Activated CD4-positive, alpha-beta T cell treated with anti-CD3 and anti-CD28 coated beads for 36 hours (primary cell): ENCODE data around the gene THRSP. TPM values are rescaled to one million over a fixed set of nuclear protein-coding genes. Genes with fewer than 3 reads are reported as not detected.
"Not testable (repeated sequence)": the region's sequence is repeated elsewhere in the genome, so short reads cannot be mapped to it uniquely, and the experiment has no call there.

Experiments used
- ATAC-seq: fragments of 200-7000 bp; cut with Tn5 transposase; one replicate; pipeline ENCODE4 v1.10.0; 2021; ENCODE audit warnings: mild to moderate bottlenecking, moderate library complexity
- CTCF ChIA-PET: fragments of 350-600 bp; sonication (Branson Sonifier 250); formaldehyde crosslinking; loops from one replicate; lab custom pipeline; 2021; ENCODE audit warnings: antibody characterized with exemption; lab: Charles Lee
- POLR2A ChIA-PET: fragments of 350-600 bp; sonication (Branson Sonifier 250); formaldehyde crosslinking; loops from one replicate; lab custom pipeline; 2021; ENCODE audit warnings: antibody characterized with exemption, inconsistent platforms; lab: Charles Lee
- DNase-seq: peaks from one replicate; pipeline ENCODE4 v3.0.0-alpha.2; 2020
- H3K27ac Mint-ChIP-seq: one replicate; pipeline ENCODE4 v1.8.0; 2021; ENCODE audit warnings: mixed read lengths
- H3K27me3 Mint-ChIP-seq: one replicate; pipeline ENCODE4 v1.8.0; 2021; ENCODE audit warnings: mixed read lengths
- H3K36me3 Mint-ChIP-seq: one replicate; pipeline ENCODE4 v1.8.0; 2021; ENCODE audit warnings: low read depth, mixed read lengths
- H3K4me1 Mint-ChIP-seq: one replicate; pipeline ENCODE4 v1.8.0; 2021; ENCODE audit warnings: mixed read lengths
- H3K4me3 Mint-ChIP-seq: one replicate; pipeline ENCODE4 v1.8.0; 2021; ENCODE audit warnings: mild to moderate bottlenecking, moderate library complexity, mixed read lengths
- H3K9me3 Mint-ChIP-seq: one replicate; pipeline ENCODE4 v1.8.0; 2021; ENCODE audit warnings: low read depth, mixed read lengths
- intact Hi-C, 2 experiments: fragments of 100-400 bp; cut with DNase I in 1 of 2; cut with micrococcal nuclease in 1 of 2; formaldehyde crosslinking; loops; one replicate each; pipeline versions ENCODE4 v1.14.2 to v1.15.1; 2022 to 2024; cut with DNase I, micrococcal nuclease
- total RNA-seq, 2 experiments: library from RNA; stranded (reverse); gene quantifications; one replicate each; pipeline ENCODE4 v1.2.3, GENCODE V29; 2021

The THRSP gene
- total RNA-seq, 2 experiments from 2014 or later, result not detected

GRCh38 chr11:78050964-78051831 lies 12.5 kb upstream of the THRSP start:
- Mint-ChIP-seq H3K4me1 (peaks cover 2% of the 10 kb centered on the region), H3K36me3 (no peaks in the 10 kb centered on the region), H3K27ac (peak overlapping the region; percentile 33), H3K9me3 (no peaks in the 10 kb centered on the region), H3K27me3 (no peaks in the 10 kb centered on the region), H3K4me3 (no peak overlapping the region)
- DNase-seq, result no peak
- intact Hi-C loops, result no loop called here
- ChIA-PET CTCF (interaction anchor here (0.6 to 0.7 kb wide), 2 partner anchors 9 to 37 kb away, joined by 3 read pairs; no protein-coding TSS in a partner anchor), POLR2A (no interaction called here)
- ATAC-seq, result no peak

GRCh38 chr11:78054971-78055370 lies 8.7 kb upstream of the THRSP start:
- Mint-ChIP-seq H3K27me3 (no peaks in the 10 kb centered on the region), H3K4me3 (no peak overlapping the region), H3K9me3 (no peaks in the 10 kb centered on the region), H3K36me3 (no peaks in the 10 kb centered on the region), H3K27ac (no peak overlapping the region), H3K4me1 (no peaks in the 10 kb centered on the region)
- DNase-seq (no peak), ATAC-seq (no peak)
- ChIA-PET CTCF (interaction anchor here (0.7 to 1.3 kb wide), 2 partner anchors 10 to 314 kb away, joined by 4 to 6 read pairs; no protein-coding TSS in a partner anchor), POLR2A (no interaction called here)
- intact Hi-C loops, result no loop called here

GRCh38 chr11:78056093-78056492 lies 7.6 kb upstream of the THRSP start:
- ChIA-PET POLR2A (no interaction called here), CTCF (no interaction called here)
- Mint-ChIP-seq H3K27ac (no peak overlapping the region), H3K4me3 (no peak overlapping the region), H3K4me1 (no peaks in the 10 kb centered on the region), H3K36me3 (no peaks in the 10 kb centered on the region), H3K9me3 (no peaks in the 10 kb centered on the region), H3K27me3 (no peaks in the 10 kb centered on the region)
- DNase-seq, result no peak
- no peak for ATAC-seq
- intact Hi-C loops, result no loop called here

GRCh38 chr11:78057462-78058055 lies 6.1 kb upstream of the THRSP start:
- no peak for ATAC-seq
- intact Hi-C loops, result no loop called here

GRCh38 chr11:78059749-78060328 lies 3.8 kb upstream of the THRSP start:
- intact Hi-C loops, POLR2A ChIA-PET, H3K4me1 Mint-ChIP-seq, DNase-seq, ATAC-seq, H3K4me3 Mint-ChIP-seq, H3K36me3 Mint-ChIP-seq, H3K27me3 Mint-ChIP-seq, H3K27ac Mint-ChIP-seq, H3K9me3 Mint-ChIP-seq: not testable (repeated sequence)
- CTCF ChIA-PET, result interaction anchor here (0.8 kb wide), 1 partner anchor 8 kb away, joined by 3 read pairs; no protein-coding TSS in a partner anchor

More at GRCh38 chr11:78057462-78058055, 6.1 kb upstream of the THRSP start:
- ChIA-PET CTCF (interaction anchor here (0.7 kb wide), 2 partner anchors 171 to 316 kb away, joined by 3 read pairs; no protein-coding TSS in a partner anchor), POLR2A (no interaction called here)
- Mint-ChIP-seq H3K9me3 (no peaks in the 10 kb centered on the region), H3K27me3 (no peaks in the 10 kb centered on the region), H3K36me3 (no peaks in the 10 kb centered on the region), H3K27ac (no peak overlapping the region), H3K4me3 (no peak overlapping the region), H3K4me1 (no peaks in the 10 kb centered on the region)
- DNase-seq, result no peak

GRCh38 chr11:78060533-78060932 lies 3.1 kb upstream of the THRSP start:
- no peaks in the 10 kb centered on the region for H3K4me1 Mint-ChIP-seq
- CTCF ChIA-PET, result interaction anchor here (0.8 kb wide), 1 partner anchor 9 kb away, joined by 3 read pairs; no protein-coding TSS in a partner anchor

GRCh38 chr11:78061088-78061920 lies 2.4 kb upstream of the THRSP start:
- ChIA-PET CTCF (interaction anchor here (0.6 to 0.8 kb wide), 2 partner anchors 10 to 57 kb away, joined by 3 read pairs; no protein-coding TSS in a partner anchor), POLR2A (no interaction called here)
- H3K4me1 Mint-ChIP-seq, result no peaks in the 10 kb centered on the region
- H3K27ac Mint-ChIP-seq, result no peak overlapping the region
- no peaks in the 10 kb centered on the region for H3K27me3 Mint-ChIP-seq
- no peak overlapping the region for H3K4me3 Mint-ChIP-seq
- intact Hi-C loops, result no loop called here
- H3K9me3 Mint-ChIP-seq, result no peaks in the 10 kb centered on the region
- DNase-seq (no peak), ATAC-seq (no peak)
- peaks cover 12% of the 10 kb centered on the region for H3K36me3 Mint-ChIP-seq

More at GRCh38 chr11:78060533-78060932, 3.1 kb upstream of the THRSP start:
- POLR2A ChIA-PET, result interaction anchor here (0.6 kb wide), 1 partner anchor 12 kb away, joined by 4 read pairs; no protein-coding TSS in a partner anchor
- H3K36me3 Mint-ChIP-seq, result peaks cover 9% of the 10 kb centered on the region
- DNase-seq (no peak), ATAC-seq (no peak)
- H3K27ac Mint-ChIP-seq, result no peak overlapping the region
- intact Hi-C loops, result no loop called here
- H3K9me3 Mint-ChIP-seq, result no peaks in the 10 kb centered on the region
- H3K4me3 Mint-ChIP-seq, result no peak overlapping the region
- no peaks in the 10 kb centered on the region for H3K27me3 Mint-ChIP-seq

- no peaks in the 10 kb centered on the region for H3K27me3 Mint-ChIP-seq
- intact Hi-C loops, result no loop called here
- no peaks in the 10 kb centered on the region for H3K9me3 Mint-ChIP-seq
- no peak overlapping the region for H3K27ac Mint-ChIP-seq
- CTCF ChIA-PET, result interaction anchor here (0.6 kb wide), 1 partner anchor 57 kb away, joined by 3 read pairs; no protein-coding TSS in a partner anchor
- DNase-seq, result no peak
- peaks cover 12% of the 10 kb centered on the region for H3K36me3 Mint-ChIP-seq
- no peak for ATAC-seq
- no peak overlapping the region for H3K4me3 Mint-ChIP-seq
- H3K4me1 Mint-ChIP-seq, result no peaks in the 10 kb centered on the region
- POLR2A ChIA-PET, result no interaction called here
These were observed 1.7 kb upstream of the THRSP start for GRCh38 chr11:78061921-78062311.

DNA sequence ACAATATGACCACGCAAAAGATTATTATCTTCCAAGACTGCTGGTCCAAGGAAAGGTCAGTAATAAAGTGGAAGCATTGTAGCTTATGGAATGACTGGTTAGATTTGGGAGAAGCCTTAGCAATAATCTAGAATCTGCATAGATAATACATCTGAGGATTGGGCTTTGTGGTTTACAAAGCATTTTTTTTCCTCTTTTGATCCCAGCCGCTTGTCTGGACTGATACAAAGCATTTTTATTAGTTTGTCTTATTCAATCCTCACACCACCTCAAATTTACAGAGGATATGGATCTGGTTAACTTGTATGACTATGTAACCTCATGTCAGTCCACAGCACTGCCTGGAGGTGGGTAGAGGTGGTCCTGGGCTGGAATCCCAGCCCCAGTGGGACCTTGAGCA lies 990 bp upstream of the THRSP start:
- CTCF ChIA-PET, result interaction anchor here (0.8 kb wide), 1 partner anchor 9 kb away, joined by 3 read pairs; no protein-coding TSS in a partner anchor

GRCh38 chr11:78065203-78065602 lies 1.5 kb downstream of the THRSP start:
- no peaks in the 10 kb centered on the region for H3K4me1 Mint-ChIP-seq
- ATAC-seq (no peak), DNase-seq (no peak)
- intact Hi-C loops, result no loop called here
- ChIA-PET CTCF (interaction anchor here (0.6 to 1.2 kb wide), 2 partner anchors 19 to 355 kb away, joined by 3 read pairs; no protein-coding TSS in a partner anchor), POLR2A (no interaction called here)
- H3K27me3 Mint-ChIP-seq, result no peaks in the 10 kb centered on the region
- no peak overlapping the region for H3K4me3 Mint-ChIP-seq
- no peaks in the 10 kb centered on the region for H3K9me3 Mint-ChIP-seq
- no peak overlapping the region for H3K27ac Mint-ChIP-seq
- peaks cover 33% of the 10 kb centered on the region for H3K36me3 Mint-ChIP-seq

More for the DNA sequence above, 990 bp upstream of the THRSP start:
- POLR2A ChIA-PET, result no interaction called here
- intact Hi-C loops, result no loop called here
- peaks cover 19% of the 10 kb centered on the region for H3K36me3 Mint-ChIP-seq
- DNase-seq (no peak), ATAC-seq (no peak)
- no peaks in the 10 kb centered on the region for H3K27me3 Mint-ChIP-seq
- H3K4me1 Mint-ChIP-seq, result no peaks in the 10 kb centered on the region
- H3K9me3 Mint-ChIP-seq, result no peaks in the 10 kb centered on the region
- no peak overlapping the region for H3K4me3 Mint-ChIP-seq
- no peak overlapping the region for H3K27ac Mint-ChIP-seq
